GM23338 (cell line): ENCODE data around the gene AGBL4. TPM values are rescaled to one million over a fixed set of nuclear protein-coding genes. Genes with fewer than 3 reads are reported as not detected.

Source experiments
- ATAC-seq: fragments of 200-7000 bp; cut with Tn5 transposase; 3 replicates; pipeline ENCODE4 v1.9.1; 2020
- DNase-seq: peaks from one replicate; pipeline ENCODE4 v3.0.0-alpha.2; 2015; ENCODE audit warnings: low spot score
- H2AFZ ChIP-seq: fragments of 200-600 bp; sonication (generic); 2 replicates; pipeline ENCODE4 v1.8.0; 2016; ENCODE audit warnings: antibody characterized with exemption, mild to moderate bottlenecking, moderate library complexity
- H3F3A ChIP-seq: fragments of 200-600 bp; sonication (generic); replicated peaks from 2 replicates; pipeline ENCODE4 v1.8.0; 2017; ENCODE audit warnings: antibody characterized with exemption, mixed run types, low read depth
- H3K27ac ChIP-seq: fragments of 200-600 bp; sonication (generic); 2 replicates; pipeline ENCODE4 v1.6.1; 2016; ENCODE audit warnings: low read depth
- H3K27me3 ChIP-seq: fragments of 200-600 bp; sonication (generic); 2 replicates; pipeline ENCODE4 v1.8.0; 2016; ENCODE audit warnings: mild to moderate bottlenecking, mixed run types, moderate library complexity; ENCODE audit not compliant: insufficient read depth
- H3K36me3 ChIP-seq: fragments of 200-600 bp; sonication (generic); 2 replicates; pipeline ENCODE4 v1.8.0; 2016; ENCODE audit warnings: mild to moderate bottlenecking; ENCODE audit not compliant: insufficient read depth
- H3K4me1 ChIP-seq: fragments of 200-600 bp; sonication (generic); 2 replicates; pipeline ENCODE4 v1.8.0; 2016; ENCODE audit warnings: mild to moderate bottlenecking, moderate library complexity; ENCODE audit not compliant: insufficient read depth
- H3K4me2 ChIP-seq: fragments of 200-600 bp; sonication (generic); 2 replicates; pipeline ENCODE4 v1.7.1; 2017; ENCODE audit warnings: mixed run types
- H3K4me3 ChIP-seq: fragments of 200-600 bp; sonication (generic); 2 replicates; pipeline ENCODE4 v1.6.1; 2016; ENCODE audit warnings: mixed run types
- H3K79me2 ChIP-seq: fragments of 200-600 bp; sonication (generic); replicated peaks from 2 replicates; pipeline ENCODE4 v1.8.0; 2017; ENCODE audit warnings: mild to moderate bottlenecking; ENCODE audit not compliant: insufficient read depth
- H3K9me2 ChIP-seq: fragments of 200-600 bp; sonication (generic); 2 replicates; pipeline ENCODE4 v1.8.0; 2017; ENCODE audit not compliant: insufficient read depth
- H4K20me1 ChIP-seq: fragments of 200-600 bp; sonication (generic); replicated peaks from 2 replicates; pipeline ENCODE4 v1.8.0; 2017; ENCODE audit warnings: mild to moderate bottlenecking; ENCODE audit not compliant: insufficient read depth
- H3K27ac Mint-ChIP-seq: 2 replicates; pipeline ENCODE4 v1.8.0; 2020; ENCODE audit warnings: inconsistent platforms, mild to moderate bottlenecking, moderate library complexity, mixed read lengths
- H3K27me3 Mint-ChIP-seq: 3 replicates; pipeline ENCODE4 v1.8.0; 2022; ENCODE audit warnings: low read depth, mild to moderate bottlenecking, moderate library complexity, mixed read lengths, inconsistent platforms; ENCODE audit not compliant: insufficient read depth, poor library complexity
- H3K36me3 Mint-ChIP-seq: 3 replicates; pipeline ENCODE4 v1.8.0; 2021; ENCODE audit warnings: low read depth, mild to moderate bottlenecking, inconsistent platforms, moderate library complexity, mixed read lengths
- H3K4me1 Mint-ChIP-seq: 3 replicates; pipeline ENCODE4 v1.8.0; 2020; ENCODE audit warnings: mild to moderate bottlenecking, inconsistent platforms, mixed read lengths
- H3K4me3 Mint-ChIP-seq: 3 replicates; pipeline ENCODE4 v1.8.0; 2021; ENCODE audit warnings: moderate library complexity, mild to moderate bottlenecking, inconsistent platforms, mixed read lengths
- H3K9me3 Mint-ChIP-seq: 3 replicates; pipeline ENCODE4 v1.8.0; 2020; ENCODE audit warnings: moderate library complexity, mild to moderate bottlenecking, inconsistent platforms, mixed read lengths
- CREB1 ChIP-seq: fragments of 250-450 bp; sonication (Bioruptor Pico); IDR thresholded peaks from 2 replicates; pipeline ENCODE4 v1.5.0; 2020; ENCODE audit warnings: low read depth, mild to moderate bottlenecking, moderate library complexity
- EZH2 ChIP-seq: fragments of 200-600 bp; sonication (generic); IDR thresholded peaks from one replicate; pipeline ENCODE4 v1.8.0; 2017; ENCODE audit warnings: antibody characterized with exemption, mild to moderate bottlenecking, low read depth; ENCODE audit not compliant: unreplicated experiment
- EZH2phosphoT487 ChIP-seq: fragments of 200-600 bp; sonication (generic); IDR thresholded peaks from one replicate; pipeline ENCODE4 v1.8.1; 2018; ENCODE audit warnings: antibody characterized with exemption; ENCODE audit not compliant: unreplicated experiment
- JUNB ChIP-seq: IDR thresholded peaks from one replicate; pipeline ENCODE4 v1.6.1; 2016; ENCODE audit warnings: antibody characterized with exemption; ENCODE audit not compliant: unreplicated experiment
- NANOG ChIP-seq: IDR thresholded peaks from 2 replicates; pipeline ENCODE4 v1.6.1; 2016; ENCODE audit warnings: antibody characterized with exemption, borderline replicate concordance
- POLR2AphosphoS5 ChIP-seq: IDR thresholded peaks from 2 replicates; pipeline ENCODE4 v1.6.1; 2016; ENCODE audit warnings: antibody characterized with exemption, low read depth
- STAT1 ChIP-seq: IDR thresholded peaks from one replicate; pipeline ENCODE4 v1.6.1; 2016; ENCODE audit warnings: antibody characterized with exemption; ENCODE audit not compliant: unreplicated experiment
- ZNF114 ChIP-seq: fragments of 250-450 bp; sonication (Bioruptor Pico); IDR thresholded peaks from 2 replicates; pipeline ENCODE4 v1.5.0; 2020; ENCODE audit warnings: mild to moderate bottlenecking, moderate library complexity
- ZNF331 ChIP-seq: fragments of 250-450 bp; sonication (Bioruptor Pico); IDR thresholded peaks from 2 replicates; pipeline ENCODE4 v1.5.0; 2020; ENCODE audit warnings: low read depth, mild to moderate bottlenecking, moderate library complexity
- polyA plus RNA-seq: library from polyadenylated mRNA; unstranded; fragments of >200 nt; fragmentation: Nextera tagmentation; extraction: Ambion mirVana; gene quantifications from 2 replicates; pipeline ENCODE4 v1.2.1, GENCODE V29; 2016
- total RNA-seq: library from RNA; depleted of rRNA; stranded (reverse); fragments of >200 nt; shearing (Covaris generic); gene quantifications from 2 replicates; pipeline ENCODE4 v1.2.3, GENCODE V29; 2014
- TF ChIP-seq, protein P1 (sequence below): fragments of 250-450 bp; sonication (Bioruptor Pico); IDR thresholded peaks from 2 replicates; pipeline ENCODE4 v1.5.0; 2020; ENCODE audit warnings: mild to moderate bottlenecking, moderate library complexity
- TF ChIP-seq, protein P2 (sequence below): IDR thresholded peaks from one replicate; pipeline ENCODE4 v1.6.1; 2018; ENCODE audit warnings: antibody characterized with exemption; ENCODE audit not compliant: unreplicated experiment
- TF ChIP-seq, protein P3 (sequence below), 2 experiments: fragments of 200-600 bp in 1 of 2; sonication (generic) in 1 of 2; conservative IDR thresholded peaks; 2 replicates each; pipeline versions ENCODE4 v1.5.1 to v1.6.1; 2016 to 2017; ENCODE audit warnings: antibody characterized with exemption in 2 of 2, low read depth in 2 of 2, mild to moderate bottlenecking in 2 of 2, moderate library complexity in 1 of 2
- TF ChIP-seq, protein P4 (sequence below): IDR thresholded peaks from 2 replicates; pipeline ENCODE4 v1.6.1; 2016; ENCODE audit warnings: antibody characterized with exemption

AGBL4 gene
- total and polyA plus RNA-seq, 2 experiments from 2014 or later = 0.91 to 1.5 TPM

DNA sequence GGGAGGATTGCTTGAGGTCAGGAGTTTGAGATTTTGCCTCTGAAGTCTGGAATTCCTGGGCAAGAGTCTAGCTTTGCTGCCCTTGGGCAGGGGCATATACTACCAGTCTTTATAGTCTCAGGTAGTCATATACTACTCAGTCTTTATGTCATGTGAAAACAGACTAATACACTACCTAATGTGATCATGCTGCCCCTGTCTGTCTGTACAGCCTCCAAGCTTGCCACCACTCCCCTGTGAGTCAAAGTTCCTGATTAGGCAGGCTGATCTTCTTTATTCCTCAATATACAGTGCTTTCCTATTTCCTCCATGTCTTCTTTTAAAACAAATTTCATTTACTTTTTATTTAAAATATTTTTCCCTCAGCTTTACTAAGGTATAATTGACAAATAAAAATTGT lies 1141.7 kb downstream of the AGBL4 start:
- TF ChIP-seq, protein P1, sequence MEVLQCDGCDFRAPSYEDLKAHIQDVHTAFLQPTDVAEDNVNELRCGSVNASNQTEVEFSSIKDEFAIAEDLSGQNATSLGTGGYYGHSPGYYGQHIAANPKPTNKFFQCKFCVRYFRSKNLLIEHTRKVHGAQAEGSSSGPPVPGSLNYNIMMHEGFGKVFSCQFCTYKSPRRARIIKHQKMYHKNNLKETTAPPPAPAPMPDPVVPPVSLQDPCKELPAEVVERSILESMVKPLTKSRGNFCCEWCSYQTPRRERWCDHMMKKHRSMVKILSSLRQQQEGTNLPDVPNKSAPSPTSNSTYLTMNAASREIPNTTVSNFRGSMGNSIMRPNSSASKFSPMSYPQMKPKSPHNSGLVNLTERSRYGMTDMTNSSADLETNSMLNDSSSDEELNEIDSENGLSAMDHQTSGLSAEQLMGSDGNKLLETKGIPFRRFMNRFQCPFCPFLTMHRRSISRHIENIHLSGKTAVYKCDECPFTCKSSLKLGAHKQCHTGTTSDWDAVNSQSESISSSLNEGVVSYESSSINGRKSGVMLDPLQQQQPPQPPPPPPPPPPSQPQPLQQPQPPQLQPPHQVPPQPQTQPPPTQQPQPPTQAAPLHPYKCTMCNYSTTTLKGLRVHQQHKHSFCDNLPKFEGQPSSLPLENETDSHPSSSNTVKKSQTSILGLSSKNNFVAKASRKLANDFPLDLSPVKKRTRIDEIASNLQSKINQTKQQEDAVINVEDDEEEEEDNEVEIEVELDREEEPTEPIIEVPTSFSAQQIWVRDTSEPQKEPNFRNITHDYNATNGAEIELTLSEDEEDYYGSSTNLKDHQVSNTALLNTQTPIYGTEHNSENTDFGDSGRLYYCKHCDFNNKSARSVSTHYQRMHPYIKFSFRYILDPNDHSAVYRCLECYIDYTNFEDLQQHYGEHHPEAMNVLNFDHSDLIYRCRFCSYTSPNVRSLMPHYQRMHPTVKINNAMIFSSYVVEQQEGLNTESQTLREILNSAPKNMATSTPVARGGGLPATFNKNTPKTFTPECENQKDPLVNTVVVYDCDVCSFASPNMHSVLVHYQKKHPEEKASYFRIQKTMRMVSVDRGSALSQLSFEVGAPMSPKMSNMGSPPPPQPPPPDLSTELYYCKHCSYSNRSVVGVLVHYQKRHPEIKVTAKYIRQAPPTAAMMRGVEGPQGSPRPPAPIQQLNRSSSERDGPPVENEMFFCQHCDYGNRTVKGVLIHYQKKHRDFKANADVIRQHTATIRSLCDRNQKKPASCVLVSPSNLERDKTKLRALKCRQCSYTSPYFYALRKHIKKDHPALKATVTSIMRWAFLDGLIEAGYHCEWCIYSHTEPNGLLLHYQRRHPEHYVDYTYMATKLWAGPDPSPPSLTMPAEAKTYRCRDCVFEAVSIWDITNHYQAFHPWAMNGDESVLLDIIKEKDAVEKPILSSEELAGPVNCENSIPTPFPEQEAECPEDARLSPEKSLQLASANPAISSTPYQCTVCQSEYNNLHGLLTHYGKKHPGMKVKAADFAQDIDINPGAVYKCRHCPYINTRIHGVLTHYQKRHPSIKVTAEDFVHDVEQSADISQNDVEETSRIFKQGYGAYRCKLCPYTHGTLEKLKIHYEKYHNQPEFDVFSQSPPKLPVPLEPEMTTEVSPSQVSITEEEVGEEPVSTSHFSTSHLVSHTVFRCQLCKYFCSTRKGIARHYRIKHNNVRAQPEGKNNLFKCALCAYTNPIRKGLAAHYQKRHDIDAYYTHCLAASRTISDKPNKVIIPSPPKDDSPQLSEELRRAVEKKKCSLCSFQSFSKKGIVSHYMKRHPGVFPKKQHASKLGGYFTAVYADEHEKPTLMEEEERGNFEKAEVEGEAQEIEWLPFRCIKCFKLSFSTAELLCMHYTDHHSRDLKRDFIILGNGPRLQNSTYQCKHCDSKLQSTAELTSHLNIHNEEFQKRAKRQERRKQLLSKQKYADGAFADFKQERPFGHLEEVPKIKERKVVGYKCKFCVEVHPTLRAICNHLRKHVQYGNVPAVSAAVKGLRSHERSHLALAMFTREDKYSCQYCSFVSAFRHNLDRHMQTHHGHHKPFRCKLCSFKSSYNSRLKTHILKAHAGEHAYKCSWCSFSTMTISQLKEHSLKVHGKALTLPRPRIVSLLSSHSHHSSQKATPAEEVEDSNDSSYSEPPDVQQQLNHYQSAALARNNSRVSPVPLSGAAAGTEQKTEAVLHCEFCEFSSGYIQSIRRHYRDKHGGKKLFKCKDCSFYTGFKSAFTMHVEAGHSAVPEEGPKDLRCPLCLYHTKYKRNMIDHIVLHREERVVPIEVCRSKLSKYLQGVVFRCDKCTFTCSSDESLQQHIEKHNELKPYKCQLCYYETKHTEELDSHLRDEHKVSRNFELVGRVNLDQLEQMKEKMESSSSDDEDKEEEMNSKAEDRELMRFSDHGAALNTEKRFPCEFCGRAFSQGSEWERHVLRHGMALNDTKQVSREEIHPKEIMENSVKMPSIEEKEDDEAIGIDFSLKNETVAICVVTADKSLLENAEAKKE = no peak
- TF ChIP-seq NANOG (no peak), EZH2phosphoT487 (no peak), STAT1 (no peak), JUNB (no peak), EZH2 (no peak), ZNF114 (CRISPR knock-in tag) (no peak), ZNF331 (CRISPR knock-in tag) (no peak), POLR2AphosphoS5 (no peak), CREB1 (no peak)
- TF ChIP-seq, protein P2, sequence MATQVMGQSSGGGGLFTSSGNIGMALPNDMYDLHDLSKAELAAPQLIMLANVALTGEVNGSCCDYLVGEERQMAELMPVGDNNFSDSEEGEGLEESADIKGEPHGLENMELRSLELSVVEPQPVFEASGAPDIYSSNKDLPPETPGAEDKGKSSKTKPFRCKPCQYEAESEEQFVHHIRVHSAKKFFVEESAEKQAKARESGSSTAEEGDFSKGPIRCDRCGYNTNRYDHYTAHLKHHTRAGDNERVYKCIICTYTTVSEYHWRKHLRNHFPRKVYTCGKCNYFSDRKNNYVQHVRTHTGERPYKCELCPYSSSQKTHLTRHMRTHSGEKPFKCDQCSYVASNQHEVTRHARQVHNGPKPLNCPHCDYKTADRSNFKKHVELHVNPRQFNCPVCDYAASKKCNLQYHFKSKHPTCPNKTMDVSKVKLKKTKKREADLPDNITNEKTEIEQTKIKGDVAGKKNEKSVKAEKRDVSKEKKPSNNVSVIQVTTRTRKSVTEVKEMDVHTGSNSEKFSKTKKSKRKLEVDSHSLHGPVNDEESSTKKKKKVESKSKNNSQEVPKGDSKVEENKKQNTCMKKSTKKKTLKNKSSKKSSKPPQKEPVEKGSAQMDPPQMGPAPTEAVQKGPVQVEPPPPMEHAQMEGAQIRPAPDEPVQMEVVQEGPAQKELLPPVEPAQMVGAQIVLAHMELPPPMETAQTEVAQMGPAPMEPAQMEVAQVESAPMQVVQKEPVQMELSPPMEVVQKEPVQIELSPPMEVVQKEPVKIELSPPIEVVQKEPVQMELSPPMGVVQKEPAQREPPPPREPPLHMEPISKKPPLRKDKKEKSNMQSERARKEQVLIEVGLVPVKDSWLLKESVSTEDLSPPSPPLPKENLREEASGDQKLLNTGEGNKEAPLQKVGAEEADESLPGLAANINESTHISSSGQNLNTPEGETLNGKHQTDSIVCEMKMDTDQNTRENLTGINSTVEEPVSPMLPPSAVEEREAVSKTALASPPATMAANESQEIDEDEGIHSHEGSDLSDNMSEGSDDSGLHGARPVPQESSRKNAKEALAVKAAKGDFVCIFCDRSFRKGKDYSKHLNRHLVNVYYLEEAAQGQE = no peak
- TF ChIP-seq, protein P3, sequence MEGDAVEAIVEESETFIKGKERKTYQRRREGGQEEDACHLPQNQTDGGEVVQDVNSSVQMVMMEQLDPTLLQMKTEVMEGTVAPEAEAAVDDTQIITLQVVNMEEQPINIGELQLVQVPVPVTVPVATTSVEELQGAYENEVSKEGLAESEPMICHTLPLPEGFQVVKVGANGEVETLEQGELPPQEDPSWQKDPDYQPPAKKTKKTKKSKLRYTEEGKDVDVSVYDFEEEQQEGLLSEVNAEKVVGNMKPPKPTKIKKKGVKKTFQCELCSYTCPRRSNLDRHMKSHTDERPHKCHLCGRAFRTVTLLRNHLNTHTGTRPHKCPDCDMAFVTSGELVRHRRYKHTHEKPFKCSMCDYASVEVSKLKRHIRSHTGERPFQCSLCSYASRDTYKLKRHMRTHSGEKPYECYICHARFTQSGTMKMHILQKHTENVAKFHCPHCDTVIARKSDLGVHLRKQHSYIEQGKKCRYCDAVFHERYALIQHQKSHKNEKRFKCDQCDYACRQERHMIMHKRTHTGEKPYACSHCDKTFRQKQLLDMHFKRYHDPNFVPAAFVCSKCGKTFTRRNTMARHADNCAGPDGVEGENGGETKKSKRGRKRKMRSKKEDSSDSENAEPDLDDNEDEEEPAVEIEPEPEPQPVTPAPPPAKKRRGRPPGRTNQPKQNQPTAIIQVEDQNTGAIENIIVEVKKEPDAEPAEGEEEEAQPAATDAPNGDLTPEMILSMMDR (conservative IDR thresholded peaks at IDR 0.05; ENCODE audit: low read depth in 2 of 2) = no peak
- TF ChIP-seq, protein P4, sequence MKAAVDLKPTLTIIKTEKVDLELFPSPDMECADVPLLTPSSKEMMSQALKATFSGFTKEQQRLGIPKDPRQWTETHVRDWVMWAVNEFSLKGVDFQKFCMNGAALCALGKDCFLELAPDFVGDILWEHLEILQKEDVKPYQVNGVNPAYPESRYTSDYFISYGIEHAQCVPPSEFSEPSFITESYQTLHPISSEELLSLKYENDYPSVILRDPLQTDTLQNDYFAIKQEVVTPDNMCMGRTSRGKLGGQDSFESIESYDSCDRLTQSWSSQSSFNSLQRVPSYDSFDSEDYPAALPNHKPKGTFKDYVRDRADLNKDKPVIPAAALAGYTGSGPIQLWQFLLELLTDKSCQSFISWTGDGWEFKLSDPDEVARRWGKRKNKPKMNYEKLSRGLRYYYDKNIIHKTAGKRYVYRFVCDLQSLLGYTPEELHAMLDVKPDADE = no peak
- Histone ChIP-seq H3K4me2 (no peak overlapping the region), H3K27ac (no peak overlapping the region), H3K27me3 (no peaks in the 10 kb centered on the region), H4K20me1 (no peaks in the 10 kb centered on the region), H3K79me2 (no peaks in the 10 kb centered on the region), H3F3A (no peaks in the 10 kb centered on the region), H3K4me3 (no peak overlapping the region), H3K4me1 (peaks cover 5% of the 10 kb centered on the region; the same call in 1 of the 2 replicates), H2AFZ (no peak overlapping the region), H3K36me3 (no peaks in the 10 kb centered on the region), H3K9me2 (0 out of 2 replicates have a peak, but pooled peaks cover 4% of the 10 kb centered on the region)
- no peaks in the 10 kb centered on the region for H3K27me3 Mint-ChIP-seq
- no peak for DNase-seq
- no peak for ATAC-seq
- H3K36me3 Mint-ChIP-seq = no peaks in the 10 kb centered on the region
- H3K4me1 Mint-ChIP-seq = peaks cover 5% of the 10 kb centered on the region
- no peak overlapping the region for H3K27ac Mint-ChIP-seq
- H3K4me3 Mint-ChIP-seq = no peak overlapping the region
- no peaks in the 10 kb centered on the region for H3K9me3 Mint-ChIP-seq
